HCEC 1CT (cell line): Measurements from ENCODE around the gene WNT8A.
"Not testable (repeated sequence)": the region's sequence is repeated elsewhere in the genome, so short reads cannot be mapped to it uniquely, and the experiment has no call there.

Experiments
- DNase-seq: peaks from one replicate; pipeline ENCODE4 v3.0.0-alpha.2; 2017

Gene WNT8A, protein sequence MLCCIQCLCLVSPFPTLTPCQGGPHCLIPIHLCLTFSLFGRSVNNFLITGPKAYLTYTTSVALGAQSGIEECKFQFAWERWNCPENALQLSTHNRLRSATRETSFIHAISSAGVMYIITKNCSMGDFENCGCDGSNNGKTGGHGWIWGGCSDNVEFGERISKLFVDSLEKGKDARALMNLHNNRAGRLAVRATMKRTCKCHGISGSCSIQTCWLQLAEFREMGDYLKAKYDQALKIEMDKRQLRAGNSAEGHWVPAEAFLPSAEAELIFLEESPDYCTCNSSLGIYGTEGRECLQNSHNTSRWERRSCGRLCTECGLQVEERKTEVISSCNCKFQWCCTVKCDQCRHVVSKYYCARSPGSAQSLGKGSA

DNA sequence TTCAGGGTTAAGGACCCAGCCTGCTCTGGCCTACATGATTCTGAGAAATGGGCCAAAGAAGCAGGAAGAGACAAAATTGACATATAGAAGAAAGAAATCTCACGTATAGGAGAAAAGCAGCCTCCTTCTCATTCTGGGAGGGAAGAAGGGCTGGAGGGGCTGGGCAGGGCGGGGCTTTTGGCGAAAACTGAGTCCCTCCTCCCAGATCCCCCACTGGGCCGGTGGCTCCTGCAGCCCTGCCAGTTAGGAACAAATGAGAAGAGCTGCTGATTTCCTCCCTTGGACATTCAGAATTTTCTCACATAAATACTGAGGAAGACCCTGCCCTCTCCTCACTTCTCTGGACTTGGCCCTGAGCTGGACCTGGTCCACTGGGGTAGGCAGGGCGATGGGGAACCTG, at the start of gene WNT8A:
Gene WNT8A (plus strand): TSS at position 332 of the 400 bp plus-strand sequence. CDS start 95 bp downstream, outside the sequence.
- DNase-seq, result no peak

DNA sequence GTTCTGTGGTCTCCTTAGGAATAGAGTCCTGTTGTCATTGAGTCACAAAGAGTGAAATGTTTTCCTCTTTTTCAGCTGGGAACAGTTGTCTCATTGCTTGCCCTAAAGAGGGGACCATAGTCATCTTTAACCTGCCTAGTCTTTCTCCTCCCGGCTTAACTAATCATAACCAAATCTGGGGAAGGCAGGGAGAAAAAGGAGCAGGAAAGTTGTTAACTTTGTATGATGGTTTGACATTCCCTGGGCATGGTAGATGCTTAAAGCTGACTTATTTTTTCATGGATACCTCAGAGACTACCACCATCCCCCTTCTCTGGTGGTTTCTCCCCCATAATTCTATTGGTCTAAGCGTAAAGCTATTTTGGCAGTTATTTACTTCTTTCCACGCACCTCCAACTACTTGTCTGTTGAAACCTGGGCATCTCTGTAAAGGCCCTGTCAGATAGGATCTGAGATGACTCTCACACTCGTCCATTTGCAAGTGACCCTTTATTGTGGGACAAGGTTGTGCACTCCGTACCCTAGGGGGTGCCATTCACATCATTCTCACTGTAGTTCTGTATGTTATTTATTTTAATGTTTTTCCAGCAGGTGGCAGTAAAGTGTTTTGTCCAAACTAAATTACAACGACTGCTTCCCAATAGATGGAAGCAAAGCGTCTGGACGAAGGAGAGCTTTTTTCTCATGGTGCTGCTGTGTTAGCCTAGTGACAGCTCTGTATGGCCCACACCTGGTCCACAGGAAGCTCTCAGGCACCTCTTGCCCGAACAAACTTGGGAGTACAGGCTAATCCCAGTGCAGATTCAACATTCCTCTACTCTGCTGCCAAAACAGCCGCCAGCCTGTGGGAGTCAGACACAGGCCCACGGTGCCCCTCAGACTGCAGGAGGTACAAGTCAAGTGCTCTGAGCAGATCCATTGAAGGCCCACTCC, 48.0 kb upstream of the WNT8A start:
- peak; percentile 92 for DNase-seq

DNA sequence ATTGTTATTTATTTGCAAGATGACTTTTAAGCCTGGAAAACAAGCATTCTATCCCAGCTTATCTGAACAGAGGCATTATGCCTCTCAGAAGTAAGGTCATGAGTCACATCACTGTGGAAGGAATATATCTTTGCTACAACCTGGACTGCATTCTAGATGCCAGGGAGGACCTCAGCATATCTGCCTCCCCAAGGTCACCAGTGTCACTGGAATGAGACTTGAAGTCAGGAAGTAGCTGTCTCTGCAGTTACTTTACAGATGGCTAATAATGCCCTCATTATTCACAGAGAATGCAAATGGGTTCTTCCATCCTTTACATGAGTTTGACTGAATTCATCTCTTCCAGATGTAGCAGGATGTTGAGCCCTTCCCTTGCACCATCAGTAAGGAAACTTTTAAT, 46.6 kb upstream of the WNT8A start:
- no peak for DNase-seq

DNA sequence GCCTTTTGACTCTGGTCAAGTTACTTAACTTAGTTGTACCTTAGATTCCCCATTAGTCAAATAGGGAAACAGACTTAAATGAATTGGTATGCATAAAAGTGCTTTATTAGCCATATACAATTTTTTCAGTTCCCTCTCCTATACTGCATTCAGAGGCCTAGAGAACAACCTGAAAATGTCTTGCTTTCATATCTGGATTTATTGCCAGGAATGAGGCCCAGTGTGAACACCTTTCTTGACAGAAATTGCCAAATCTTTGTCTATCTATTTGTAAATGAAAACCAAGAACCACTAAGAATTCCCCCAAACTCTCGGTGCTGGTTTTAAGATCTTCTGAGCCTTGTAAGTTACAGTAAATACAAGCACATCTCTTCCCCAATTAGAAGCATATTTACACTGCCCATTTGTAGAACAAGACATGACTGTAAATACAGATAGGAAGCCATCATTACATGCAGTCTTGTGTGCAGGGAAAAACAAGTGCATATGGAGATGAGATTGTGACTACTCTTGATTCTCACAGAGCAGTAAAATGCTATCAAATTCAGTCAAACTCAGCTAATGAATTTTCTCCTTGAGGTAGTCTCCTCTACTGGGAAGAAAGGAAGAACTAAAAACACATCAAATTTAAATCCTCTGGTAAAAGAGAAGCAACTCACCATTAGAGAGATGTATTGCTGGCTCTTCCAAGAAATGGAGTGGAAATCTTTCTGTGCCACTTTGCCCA, 45.8 kb upstream of the WNT8A start:
- no peak for DNase-seq

DNA sequence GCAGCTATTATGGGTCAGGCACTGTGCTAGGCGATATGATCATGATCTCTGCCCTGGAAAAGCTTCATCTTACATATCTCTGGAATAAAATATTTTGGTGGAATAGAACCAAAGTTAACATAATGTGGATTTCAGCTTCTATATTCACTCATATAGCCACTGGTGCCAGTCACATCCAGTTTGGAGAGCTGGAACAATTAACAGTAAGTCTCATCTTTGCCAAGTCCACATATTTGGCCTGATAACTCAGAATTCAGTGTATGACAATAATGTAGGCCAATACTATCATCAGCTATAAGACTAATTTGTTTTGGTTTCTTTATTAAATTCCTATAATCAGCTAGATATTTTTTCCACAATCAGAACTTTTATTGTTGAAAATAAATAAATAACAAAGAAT, 45.0 kb upstream of the WNT8A start:
- no peak for DNase-seq

DNA sequence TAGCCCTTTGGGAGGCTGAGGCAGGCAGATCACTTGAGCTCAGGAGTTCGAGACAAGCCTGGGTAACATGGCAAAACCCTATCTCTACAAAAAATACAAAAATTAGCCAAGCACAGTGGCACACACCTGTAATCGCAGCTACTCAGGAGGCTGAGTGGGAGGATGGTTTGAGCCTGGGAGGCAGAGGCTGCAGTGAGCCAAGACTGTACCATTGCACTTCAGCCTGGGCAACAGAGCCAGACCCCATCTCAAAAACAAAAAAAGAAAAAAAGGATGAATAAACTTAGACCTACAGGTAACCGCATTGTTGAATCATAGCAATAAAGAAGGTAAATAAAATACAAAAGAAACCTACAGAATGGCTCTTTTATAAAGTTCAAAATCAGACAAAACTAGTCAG, 38.5 kb upstream of the WNT8A start:
- not testable (repeated sequence) for DNase-seq

DNA sequence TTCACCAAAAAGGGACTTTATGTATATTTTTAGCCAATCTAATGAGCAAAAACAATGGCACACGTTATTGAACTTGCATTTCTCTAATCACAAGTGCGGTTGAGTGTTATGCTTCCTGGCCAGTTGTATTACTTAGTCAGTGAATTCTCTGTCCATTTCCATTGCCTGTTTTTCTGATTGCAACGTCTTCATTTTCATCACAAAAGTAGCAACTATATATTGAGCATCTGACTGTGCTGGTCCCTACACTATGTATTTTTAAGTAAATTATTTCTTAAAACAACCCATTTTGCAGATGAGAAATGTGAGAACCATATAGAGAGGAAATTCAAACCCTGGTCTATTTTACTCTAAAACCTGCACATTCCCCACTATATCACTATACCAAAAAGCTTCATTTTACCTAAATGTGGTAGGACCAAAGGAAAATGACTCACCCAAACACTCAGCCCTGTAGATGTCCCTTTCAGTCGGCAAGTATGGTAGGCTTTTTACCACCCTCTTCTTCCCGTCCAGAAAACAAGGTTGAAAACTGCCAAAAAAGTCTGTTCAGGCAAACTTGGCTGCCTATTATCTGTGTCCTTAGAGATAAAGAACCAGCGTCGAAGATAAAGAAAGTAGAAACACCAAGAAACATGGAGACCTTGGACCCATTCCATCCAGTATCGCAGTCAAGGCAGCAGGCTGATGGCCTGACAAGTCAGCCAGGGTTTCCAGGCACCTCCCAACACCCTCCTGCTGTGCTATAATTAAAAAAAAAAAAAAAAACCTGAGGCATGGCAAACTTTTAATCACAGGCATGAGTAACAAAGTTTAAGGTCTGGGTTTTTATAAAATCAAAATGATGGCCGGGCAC, 32.2 kb upstream of the WNT8A start:
- no peak for DNase-seq

DNA sequence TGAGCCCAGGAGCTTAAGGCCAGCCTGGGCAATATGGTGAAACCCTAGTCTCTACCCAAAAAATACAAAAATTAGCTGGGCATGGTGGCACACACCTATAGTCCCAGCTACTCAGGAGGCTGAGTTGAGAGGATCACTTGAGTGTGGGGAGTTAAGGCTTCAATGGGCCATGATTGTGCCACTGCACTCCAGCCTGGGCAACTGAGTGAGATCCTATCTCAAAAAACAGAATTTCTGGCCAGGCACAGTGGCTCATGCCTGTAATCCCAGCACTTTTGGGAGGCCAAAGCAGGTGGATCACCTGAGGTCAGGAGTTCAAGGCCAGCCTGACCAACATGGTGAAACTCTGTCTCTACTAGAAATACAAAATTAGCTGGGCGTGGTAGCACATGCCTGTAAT, 31.1 kb upstream of the WNT8A start:
- DNase-seq, result not testable (repeated sequence)

DNA sequence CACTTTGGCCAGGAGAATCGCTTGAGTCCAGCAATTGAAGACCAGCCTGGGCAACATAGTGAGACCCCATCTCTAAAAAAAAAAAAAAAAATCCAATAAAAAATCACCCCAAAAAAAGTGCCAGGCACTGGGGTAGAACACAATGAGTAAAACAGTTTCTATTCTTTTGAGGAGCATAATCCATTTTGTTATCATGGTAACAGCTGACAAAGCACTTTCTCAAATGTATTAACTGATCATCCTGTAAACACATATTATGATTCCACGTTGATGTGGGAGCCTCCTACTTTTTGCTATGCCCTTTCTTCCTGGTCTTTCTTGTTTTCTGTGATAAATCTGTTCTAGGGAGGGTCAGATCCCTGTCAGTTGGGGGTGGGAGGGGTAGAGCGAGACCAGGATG, 30.3 kb upstream of the WNT8A start:
- DNase-seq, result no peak

DNA sequence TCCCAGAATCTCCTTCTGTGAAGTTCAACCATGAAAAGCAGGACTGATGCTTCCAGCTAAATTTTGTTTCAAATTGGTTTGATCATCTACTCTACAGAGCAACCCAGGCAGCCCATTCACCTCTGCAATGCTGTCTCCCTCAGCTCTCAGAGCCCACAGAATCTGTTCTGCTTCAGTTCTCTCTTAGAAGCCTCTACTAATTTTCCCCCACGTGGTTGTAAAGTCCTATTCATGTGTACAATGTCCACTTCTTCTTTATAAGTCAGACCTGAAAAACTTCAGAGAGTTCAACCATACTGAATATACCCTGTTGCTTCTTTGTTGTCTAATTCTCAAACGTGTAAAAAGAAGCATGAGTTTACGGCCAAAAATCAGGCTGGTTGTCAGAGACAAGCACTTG, 29.6 kb upstream of the WNT8A start:
- no peak for DNase-seq

DNA sequence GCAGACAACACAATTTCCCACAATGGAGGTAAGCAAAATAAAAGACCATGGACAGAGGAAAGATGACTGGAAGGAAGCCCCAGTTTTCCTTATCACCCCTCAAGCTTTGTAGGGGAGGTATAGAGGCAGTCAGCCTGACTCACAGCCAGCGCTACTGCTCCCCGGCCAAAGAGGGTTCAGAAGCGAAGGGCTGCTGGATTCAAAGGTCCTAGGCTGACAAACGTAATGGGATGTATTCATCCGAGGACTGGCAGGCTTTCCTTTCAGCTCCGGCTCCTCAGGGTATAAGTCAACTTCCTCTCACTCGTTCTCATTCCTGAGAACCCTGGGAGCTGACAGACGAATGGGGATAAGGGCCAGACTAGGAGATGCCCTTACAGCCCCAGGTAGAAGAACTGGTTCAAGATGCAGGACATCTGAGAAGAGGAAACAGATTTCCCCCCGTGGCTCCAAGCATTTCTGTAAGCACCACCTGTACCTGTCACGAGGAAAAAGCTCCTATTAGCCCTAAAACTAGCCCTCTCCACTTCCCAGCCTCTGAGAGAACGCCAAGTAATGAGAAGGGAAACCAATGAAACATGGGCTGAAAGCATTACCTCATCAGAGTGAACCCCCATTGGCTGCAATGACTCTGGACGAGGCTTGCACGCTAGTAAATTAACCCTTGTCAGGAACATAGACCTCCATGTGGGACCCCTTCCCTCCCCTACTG, 28.8 kb upstream of the WNT8A start:
- no peak for DNase-seq

DNA sequence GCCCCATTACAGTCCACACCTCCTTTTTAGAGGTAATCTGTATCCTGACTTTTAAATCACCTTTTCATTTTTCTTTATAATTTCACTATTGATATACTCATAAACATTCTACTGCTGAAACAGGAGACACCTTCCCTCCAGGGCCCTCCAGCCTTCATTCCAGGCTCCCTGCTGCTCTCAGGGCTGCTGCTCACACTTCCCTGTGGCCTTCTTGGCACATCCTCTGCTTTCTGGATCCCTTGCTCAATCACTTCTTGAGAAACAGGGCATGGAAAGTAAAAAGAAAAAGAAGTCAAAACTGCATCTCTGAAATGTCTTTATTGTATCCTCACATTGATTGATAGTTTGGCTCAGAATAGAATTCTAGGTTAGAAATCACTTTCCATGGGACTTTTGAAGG, 19.3 kb upstream of the WNT8A start:
- DNase-seq, result no peak

DNA sequence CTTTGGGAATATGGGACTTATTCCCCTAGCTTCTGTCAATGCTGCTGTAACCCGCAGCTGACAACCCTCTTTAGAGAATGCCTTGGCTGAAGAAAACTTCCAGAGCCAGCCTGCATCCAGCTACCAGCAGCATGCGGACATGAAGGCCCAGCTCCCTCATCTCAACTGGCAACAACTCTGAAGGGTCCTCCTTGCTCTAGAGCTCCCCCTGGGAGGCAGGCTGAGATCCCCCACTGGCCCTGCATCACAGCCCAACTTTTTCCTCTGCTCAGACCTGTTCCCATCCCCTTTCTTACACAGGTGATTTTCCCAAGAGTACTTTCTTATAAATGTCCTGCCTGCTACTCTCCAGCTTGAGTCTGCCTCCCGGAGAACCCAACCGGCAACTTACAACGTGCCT, 18.7 kb upstream of the WNT8A start:
- no peak for DNase-seq

DNA sequence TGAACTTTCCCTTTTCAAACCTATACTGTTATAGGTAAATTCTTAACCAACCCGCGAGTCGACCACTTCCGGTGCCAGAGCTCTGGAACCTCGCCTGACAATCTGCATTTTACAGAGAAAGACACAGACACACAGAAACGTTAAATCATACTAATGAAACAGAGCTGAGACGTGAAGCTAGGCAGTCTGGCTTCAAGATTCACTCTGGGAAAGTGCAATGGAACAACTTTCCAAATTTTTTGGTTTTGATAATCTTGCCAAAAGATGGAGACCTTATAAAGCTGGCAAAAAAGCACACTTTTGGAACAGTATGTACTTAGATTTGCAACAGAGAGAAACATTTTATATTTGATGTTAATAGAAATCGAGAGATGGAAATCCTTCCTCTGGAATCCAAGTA, 15.9 kb upstream of the WNT8A start:
- no peak for DNase-seq

DNA sequence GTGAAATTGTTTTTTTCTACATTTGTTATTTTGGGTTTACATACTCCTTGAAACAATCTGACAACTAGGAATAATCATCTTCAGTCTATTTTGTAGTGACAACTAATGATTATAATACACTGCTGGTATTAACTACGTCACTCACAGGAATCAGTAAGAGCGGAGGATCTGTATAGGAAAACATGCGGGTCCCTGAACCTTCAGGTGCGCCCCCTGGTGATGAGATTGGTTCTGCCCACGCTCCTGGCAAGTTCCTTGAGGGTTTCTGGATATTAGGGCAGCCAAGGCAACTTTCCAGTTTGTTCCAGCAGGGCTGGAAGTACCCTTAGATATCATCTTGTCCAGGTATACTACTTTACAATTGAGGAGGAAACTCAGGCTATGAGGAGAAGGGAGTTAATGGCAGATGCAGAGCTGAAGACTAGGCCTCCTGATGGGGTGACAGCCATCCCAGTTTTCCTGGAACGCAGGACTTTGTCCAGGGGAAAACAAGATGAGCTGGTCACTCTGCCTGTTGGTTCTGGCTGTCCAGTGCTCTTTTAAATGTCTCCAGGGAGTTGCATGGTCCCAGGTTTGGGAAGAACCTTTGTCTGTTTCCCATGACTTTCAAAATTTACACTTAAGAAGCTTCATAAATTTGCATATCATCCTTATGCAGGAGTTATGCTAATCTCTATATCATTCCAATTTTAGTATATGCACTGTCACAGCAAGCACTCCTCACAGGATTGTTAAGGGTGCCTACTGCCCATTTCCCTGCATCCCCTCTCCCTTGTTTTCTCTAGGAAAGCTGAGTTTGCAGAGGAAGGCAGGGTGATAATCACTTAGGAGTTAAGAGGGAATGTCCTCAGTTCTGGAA, 14.9 kb upstream of the WNT8A start:
- peak; percentile 78 for DNase-seq

DNA sequence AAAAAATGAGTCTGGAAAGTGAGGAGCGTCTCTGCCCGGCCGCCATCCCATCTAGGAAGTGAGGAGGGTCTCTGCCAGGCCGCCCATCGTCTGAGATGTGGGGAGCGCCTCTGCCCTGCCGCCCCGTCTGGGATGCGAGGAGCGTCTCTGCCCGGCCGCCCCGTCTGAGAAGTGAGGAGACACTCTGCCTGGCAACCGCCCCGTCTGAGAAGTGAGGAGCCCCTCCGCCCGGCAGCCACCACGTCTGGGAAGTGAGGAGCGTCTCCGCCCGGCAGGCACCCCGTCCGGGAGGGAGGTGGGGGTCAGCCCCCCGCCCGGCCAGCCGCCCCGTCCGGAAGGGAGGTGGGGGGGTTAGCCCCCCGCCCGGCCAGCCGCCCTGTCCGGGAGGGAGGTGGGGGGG, 13.8 kb upstream of the WNT8A start:
- not testable (repeated sequence) for DNase-seq

DNA sequence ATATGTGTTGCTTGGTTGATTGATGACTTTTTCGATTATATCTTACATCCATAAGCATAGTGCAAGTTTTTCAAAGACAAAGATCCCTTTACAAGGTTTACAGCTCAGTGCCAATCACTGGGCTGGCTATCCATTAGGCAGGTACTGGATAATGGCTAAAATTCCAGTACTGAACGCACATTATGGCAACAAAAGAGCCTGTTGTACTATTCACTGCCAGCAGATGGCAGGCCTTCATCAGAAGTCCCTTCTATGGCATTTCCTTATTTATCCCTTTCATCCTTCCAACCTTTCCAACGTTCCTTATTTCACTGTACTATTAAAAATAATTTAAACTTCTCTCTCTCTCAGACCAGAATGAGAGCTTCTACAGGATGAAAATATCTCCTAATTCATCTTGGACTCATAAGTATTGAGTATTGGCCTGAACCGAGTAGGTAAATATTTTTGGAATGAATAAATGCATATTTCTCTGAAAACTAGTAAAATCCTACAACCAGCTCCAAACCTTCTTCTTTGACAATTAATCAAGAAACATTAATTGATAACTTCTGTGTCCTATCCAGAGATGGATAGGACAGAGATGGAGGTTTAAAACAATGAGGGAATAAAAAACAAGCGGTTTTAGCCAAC, 6.7 kb upstream of the WNT8A start:
- DNase-seq, result peak; percentile 59

DNA sequence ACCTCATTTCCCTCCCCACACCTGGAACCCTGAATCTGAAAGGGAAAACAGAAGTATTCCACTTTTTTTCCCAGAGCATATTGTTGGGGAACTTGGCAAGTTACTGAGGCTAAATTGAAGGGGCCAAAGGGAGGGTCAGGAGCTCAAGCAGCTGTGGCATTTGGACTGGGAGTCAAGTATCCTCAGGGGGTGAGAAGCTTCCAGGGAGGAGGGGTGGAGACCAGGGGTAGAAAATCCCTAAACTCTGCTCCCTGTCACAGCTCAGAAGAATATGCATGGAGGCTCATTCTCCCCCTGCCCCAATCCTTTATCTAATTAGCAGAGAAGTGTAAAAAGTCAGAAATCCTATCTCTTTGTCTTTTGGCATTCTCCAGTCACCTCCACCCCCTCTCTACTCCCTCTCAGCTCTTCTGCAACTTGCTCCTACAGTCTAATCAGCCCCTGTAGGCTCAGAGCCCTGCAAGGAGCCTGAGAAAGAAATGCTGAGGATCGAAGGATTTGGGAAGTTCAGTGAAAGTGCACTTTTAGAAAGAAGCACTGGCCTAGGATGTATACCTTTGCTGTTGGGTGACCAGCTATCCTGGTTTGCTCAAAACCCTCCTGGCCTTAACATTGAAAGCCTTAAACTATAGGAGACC, 5.7 kb upstream of the WNT8A start:
- DNase-seq, result no peak

DNA sequence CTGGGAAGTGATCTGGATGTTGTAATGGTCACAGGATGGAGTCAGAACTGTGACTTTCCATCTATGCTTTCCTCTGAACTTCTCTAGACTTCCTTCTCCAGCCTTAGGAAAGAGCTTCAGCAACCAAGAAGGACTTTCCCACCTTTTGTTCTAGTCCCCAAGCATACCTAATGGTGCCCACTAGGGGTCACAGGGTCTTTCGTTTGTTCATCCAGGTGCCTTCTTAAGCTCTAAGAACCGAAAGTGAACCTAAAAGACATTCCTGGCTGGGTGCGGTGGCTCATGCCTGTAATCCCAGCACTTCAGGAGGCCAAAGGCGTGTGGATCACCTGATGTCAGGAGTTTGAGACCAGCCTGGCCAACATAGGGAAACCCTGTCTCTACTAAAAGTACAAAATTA, 1.8 kb upstream of the WNT8A start:
- DNase-seq, result no peak

DNA sequence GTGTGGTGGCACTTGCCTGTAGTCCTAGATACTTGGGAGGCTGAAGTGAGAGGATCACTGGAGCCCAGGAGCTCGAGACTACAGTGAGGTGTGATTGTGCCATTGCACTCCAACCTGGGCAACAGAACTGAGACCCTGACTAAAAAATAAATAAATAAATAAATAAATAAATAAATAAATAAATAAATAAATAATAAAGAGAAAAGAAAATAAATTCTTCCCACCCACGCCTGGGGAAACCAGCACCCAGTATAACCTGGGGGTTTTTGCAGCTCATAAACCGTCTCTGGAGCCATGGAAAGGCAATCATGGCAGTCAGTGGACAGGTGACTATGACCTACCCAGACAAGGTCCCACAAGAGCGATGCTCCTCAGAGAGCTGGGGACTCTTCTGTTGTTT, 7.9 kb downstream of the WNT8A start:
- DNase-seq, result no peak
